ENCODE results near the gene AK8. TPM values are rescaled to one million over a fixed set of nuclear protein-coding genes. Genes with fewer than 3 reads are reported as not detected.

Gene AK8
- total RNA-seq, 2 experiments from 2014 or later: 0.27 TPM; not detected in 1

GRCh38 chr9:132755096-132755495, 123.0 kb downstream of the AK8 start:
- intact Hi-C loops (cut with micrococcal nuclease; ENCODE audit: unreplicated experiment): no loop called here
- Histone ChIP-seq H3K79me2 (ENCODE audit: insufficient read depth, low read depth, low read length) (no peaks in the 10 kb centered on the region), H3K4me2 (ENCODE audit: low read length) (no peak overlapping the region), H4K20me1 (ENCODE audit: insufficient read depth, low read length) (no peaks in the 10 kb centered on the region), H3K4me1 (ENCODE audit: insufficient read depth, low read length, poor library complexity, severe bottlenecking) (no peaks in the 10 kb centered on the region), H3K9me2 (ENCODE audit: insufficient read depth, low read length) (no peaks in the 10 kb centered on the region), H3K9me3 (ENCODE audit: low read length) (no peaks in the 10 kb centered on the region), H2AFZ (ENCODE audit: low read length) (no peak overlapping the region), H3K27ac (ENCODE audit: low read depth, low read length, poor library complexity, severe bottlenecking) (no peak overlapping the region), H3K36me3 (ENCODE audit: insufficient read depth, low read length) (no peaks in the 10 kb centered on the region), H3K4me3 (ENCODE audit: low read depth, low read length, poor library complexity, severe bottlenecking) (no peak overlapping the region)
- BruUV-seq (replicated peaks): no TSS peak
- ChIA-PET POLR2A (interaction anchor here (0.7 kb wide), 1 partner anchor 10 kb away, joined by 4 read pairs; no protein-coding TSS in a partner anchor), CTCF (ENCODE audit: unreplicated experiment) (no interaction called here)
- no peak for TF ChIP-seq EZH2phosphoT487 (IDR thresholded peaks at IDR 0.05; ENCODE audit: borderline replicate concordance, low read depth, low read length)
- TF ChIP-seq CTCF (conservative IDR thresholded peaks at IDR 0.05; ENCODE audit: low read length): no peak
- DNase-seq (ENCODE audit: low spot score): no peak

GRCh38 chr9:132754236-132754635, 123.8 kb downstream of the AK8 start:
- no peak overlapping the region for H2AFZ ChIP-seq (ENCODE audit: low read length)
- H3K9me2 ChIP-seq (ENCODE audit: insufficient read depth, low read length): no peaks in the 10 kb centered on the region
- no peaks in the 10 kb centered on the region for H3K36me3 ChIP-seq (ENCODE audit: insufficient read depth, low read length)
- BruUV-seq (replicated peaks): no TSS peak
- DNase-seq (ENCODE audit: low spot score): no peak
- TF ChIP-seq CTCF (conservative IDR thresholded peaks at IDR 0.05; ENCODE audit: low read length): no peak
- no peak for TF ChIP-seq EZH2phosphoT487 (IDR thresholded peaks at IDR 0.05; ENCODE audit: borderline replicate concordance, low read depth, low read length)
- no peaks in the 10 kb centered on the region for H3K4me1 ChIP-seq (ENCODE audit: insufficient read depth, low read length, poor library complexity, severe bottlenecking)
- no peaks in the 10 kb centered on the region for H3K79me2 ChIP-seq (ENCODE audit: insufficient read depth, low read depth, low read length)
- no peaks in the 10 kb centered on the region for H4K20me1 ChIP-seq (ENCODE audit: insufficient read depth, low read length)
- H3K4me3 ChIP-seq (ENCODE audit: low read depth, low read length, poor library complexity, severe bottlenecking): no peak overlapping the region
- no peaks in the 10 kb centered on the region for H3K9me3 ChIP-seq (ENCODE audit: low read length)
- no peak overlapping the region for H3K27ac ChIP-seq (ENCODE audit: low read depth, low read length, poor library complexity, severe bottlenecking)
- CTCF ChIA-PET (ENCODE audit: unreplicated experiment): no interaction called here
- POLR2A ChIA-PET: no interaction called here
- intact Hi-C loops (cut with micrococcal nuclease; ENCODE audit: unreplicated experiment): no loop called here
- H3K4me2 ChIP-seq (ENCODE audit: low read length): no peak overlapping the region

- no peaks in the 10 kb centered on the region for H3K9me3 ChIP-seq (ENCODE audit: low read length)
- no peaks in the 10 kb centered on the region for H3K4me1 ChIP-seq (ENCODE audit: insufficient read depth, low read length, poor library complexity, severe bottlenecking)
- POLR2A ChIA-PET: no interaction called here
- TF ChIP-seq EZH2phosphoT487 (IDR thresholded peaks at IDR 0.05; ENCODE audit: borderline replicate concordance, low read depth, low read length) (no peak), CTCF (conservative IDR thresholded peaks at IDR 0.05; ENCODE audit: low read length) (no peak)
- H3K36me3 ChIP-seq (ENCODE audit: insufficient read depth, low read length): no peaks in the 10 kb centered on the region
- no peak overlapping the region for H3K4me2 ChIP-seq (ENCODE audit: low read length)
- no peak overlapping the region for H3K4me3 ChIP-seq (ENCODE audit: low read depth, low read length, poor library complexity, severe bottlenecking)
- H3K27ac ChIP-seq (ENCODE audit: low read depth, low read length, poor library complexity, severe bottlenecking): no peak overlapping the region
- no peaks in the 10 kb centered on the region for H3K79me2 ChIP-seq (ENCODE audit: insufficient read depth, low read depth, low read length)
- DNase-seq (ENCODE audit: low spot score): no peak
- no peak overlapping the region for H2AFZ ChIP-seq (ENCODE audit: low read length)
- H4K20me1 ChIP-seq (ENCODE audit: insufficient read depth, low read length): no peaks in the 10 kb centered on the region
- no TSS peak for BruUV-seq (replicated peaks)
- CTCF ChIA-PET (ENCODE audit: unreplicated experiment): no interaction called here
- H3K9me2 ChIP-seq (ENCODE audit: insufficient read depth, low read length): no peaks in the 10 kb centered on the region
- intact Hi-C loops (cut with micrococcal nuclease; ENCODE audit: unreplicated experiment): no loop called here
Measured at GRCh38 chr9:132753593-132753880, 124.5 kb downstream of the AK8 start.

Data from OCI-LY7 (cell line).